Measurements from ENCODE around the gene DENND1A. TPM values are rescaled to one million over a fixed set of nuclear protein-coding genes. Genes with fewer than 3 reads are reported as not detected.

Gene DENND1A
- total and polyA plus RNA-seq, 2 experiments from 2014 or later = 13.1 to 28.7 TPM

GRCh38 chr9:123358181-123358905 is 571.6 kb downstream of the DENND1A start:
- peaks cover 59% of the 10 kb centered on the region for H3K4me1 ChIP-seq (ENCODE audit: insufficient read depth)
- peak overlapping the region; percentile 87 for H3K4me2 ChIP-seq
- H3K27me3 ChIP-seq (ENCODE audit: insufficient read depth) = no peaks in the 10 kb centered on the region
- DNase-seq (ENCODE audit: low spot score) = peak; percentile 66
- Mint-ChIP-seq H3K27ac (peak overlapping the region; percentile 72), H3K4me1 (peaks cover 65% of the 10 kb centered on the region), H3K27me3 (ENCODE audit: insufficient read depth, low read depth, poor library complexity) (peaks cover 36% of the 10 kb centered on the region), H3K9me3 (no peaks in the 10 kb centered on the region; the same call in 2 of the 3 replicates), H3K4me3 (peak overlapping the region; percentile 7; the same call in 1 of the 3 replicates), H3K36me3 (ENCODE audit: low read depth) (no peaks in the 10 kb centered on the region; the same call in 2 of the 3 replicates)
- 0 out of 2 replicates have a peak, but pooled peaks cover 12% of the 10 kb centered on the region for H3F3A ChIP-seq (replicated peaks; ENCODE audit: low read depth)
- no peak overlapping the region for H3K27ac ChIP-seq (ENCODE audit: low read depth)
- H3K4me3 ChIP-seq = peak overlapping the region; percentile 26; the same call in 1 of the 2 replicates
- ATAC-seq = peak; percentile 14
- H3K79me2 ChIP-seq (replicated peaks; ENCODE audit: insufficient read depth) = no peaks in the 10 kb centered on the region
- H3K9me2 ChIP-seq (ENCODE audit: insufficient read depth) = no peaks in the 10 kb centered on the region
- TF ChIP-seq ZNF331 (CRISPR knock-in tag; IDR thresholded peaks at IDR 0.05; ENCODE audit: low read depth) (no peak), NANOG (IDR thresholded peaks at IDR 0.05; ENCODE audit: borderline replicate concordance) (no peak), JUNB (IDR thresholded peaks at IDR 0.05; ENCODE audit: unreplicated experiment) (no peak), EZH2 (IDR thresholded peaks at IDR 0.05; ENCODE audit: low read depth, unreplicated experiment) (no peak), STAT1 (IDR thresholded peaks at IDR 0.05; ENCODE audit: unreplicated experiment) (no peak), EZH2phosphoT487 (IDR thresholded peaks at IDR 0.05; ENCODE audit: unreplicated experiment) (no peak), ETS1 (IDR thresholded peaks at IDR 0.05) (no peak), POLR2AphosphoS5 (IDR thresholded peaks at IDR 0.05; ENCODE audit: low read depth) (no peak), ZNF114 (CRISPR knock-in tag; IDR thresholded peaks at IDR 0.05) (no peak), CTCF (conservative IDR thresholded peaks at IDR 0.05; ENCODE audit: low read depth in 2 of 2) (no peak), CREB1 (CRISPR knock-in tag; IDR thresholded peaks at IDR 0.05; ENCODE audit: low read depth) (no peak)
- TF ChIP-seq, protein P1, sequence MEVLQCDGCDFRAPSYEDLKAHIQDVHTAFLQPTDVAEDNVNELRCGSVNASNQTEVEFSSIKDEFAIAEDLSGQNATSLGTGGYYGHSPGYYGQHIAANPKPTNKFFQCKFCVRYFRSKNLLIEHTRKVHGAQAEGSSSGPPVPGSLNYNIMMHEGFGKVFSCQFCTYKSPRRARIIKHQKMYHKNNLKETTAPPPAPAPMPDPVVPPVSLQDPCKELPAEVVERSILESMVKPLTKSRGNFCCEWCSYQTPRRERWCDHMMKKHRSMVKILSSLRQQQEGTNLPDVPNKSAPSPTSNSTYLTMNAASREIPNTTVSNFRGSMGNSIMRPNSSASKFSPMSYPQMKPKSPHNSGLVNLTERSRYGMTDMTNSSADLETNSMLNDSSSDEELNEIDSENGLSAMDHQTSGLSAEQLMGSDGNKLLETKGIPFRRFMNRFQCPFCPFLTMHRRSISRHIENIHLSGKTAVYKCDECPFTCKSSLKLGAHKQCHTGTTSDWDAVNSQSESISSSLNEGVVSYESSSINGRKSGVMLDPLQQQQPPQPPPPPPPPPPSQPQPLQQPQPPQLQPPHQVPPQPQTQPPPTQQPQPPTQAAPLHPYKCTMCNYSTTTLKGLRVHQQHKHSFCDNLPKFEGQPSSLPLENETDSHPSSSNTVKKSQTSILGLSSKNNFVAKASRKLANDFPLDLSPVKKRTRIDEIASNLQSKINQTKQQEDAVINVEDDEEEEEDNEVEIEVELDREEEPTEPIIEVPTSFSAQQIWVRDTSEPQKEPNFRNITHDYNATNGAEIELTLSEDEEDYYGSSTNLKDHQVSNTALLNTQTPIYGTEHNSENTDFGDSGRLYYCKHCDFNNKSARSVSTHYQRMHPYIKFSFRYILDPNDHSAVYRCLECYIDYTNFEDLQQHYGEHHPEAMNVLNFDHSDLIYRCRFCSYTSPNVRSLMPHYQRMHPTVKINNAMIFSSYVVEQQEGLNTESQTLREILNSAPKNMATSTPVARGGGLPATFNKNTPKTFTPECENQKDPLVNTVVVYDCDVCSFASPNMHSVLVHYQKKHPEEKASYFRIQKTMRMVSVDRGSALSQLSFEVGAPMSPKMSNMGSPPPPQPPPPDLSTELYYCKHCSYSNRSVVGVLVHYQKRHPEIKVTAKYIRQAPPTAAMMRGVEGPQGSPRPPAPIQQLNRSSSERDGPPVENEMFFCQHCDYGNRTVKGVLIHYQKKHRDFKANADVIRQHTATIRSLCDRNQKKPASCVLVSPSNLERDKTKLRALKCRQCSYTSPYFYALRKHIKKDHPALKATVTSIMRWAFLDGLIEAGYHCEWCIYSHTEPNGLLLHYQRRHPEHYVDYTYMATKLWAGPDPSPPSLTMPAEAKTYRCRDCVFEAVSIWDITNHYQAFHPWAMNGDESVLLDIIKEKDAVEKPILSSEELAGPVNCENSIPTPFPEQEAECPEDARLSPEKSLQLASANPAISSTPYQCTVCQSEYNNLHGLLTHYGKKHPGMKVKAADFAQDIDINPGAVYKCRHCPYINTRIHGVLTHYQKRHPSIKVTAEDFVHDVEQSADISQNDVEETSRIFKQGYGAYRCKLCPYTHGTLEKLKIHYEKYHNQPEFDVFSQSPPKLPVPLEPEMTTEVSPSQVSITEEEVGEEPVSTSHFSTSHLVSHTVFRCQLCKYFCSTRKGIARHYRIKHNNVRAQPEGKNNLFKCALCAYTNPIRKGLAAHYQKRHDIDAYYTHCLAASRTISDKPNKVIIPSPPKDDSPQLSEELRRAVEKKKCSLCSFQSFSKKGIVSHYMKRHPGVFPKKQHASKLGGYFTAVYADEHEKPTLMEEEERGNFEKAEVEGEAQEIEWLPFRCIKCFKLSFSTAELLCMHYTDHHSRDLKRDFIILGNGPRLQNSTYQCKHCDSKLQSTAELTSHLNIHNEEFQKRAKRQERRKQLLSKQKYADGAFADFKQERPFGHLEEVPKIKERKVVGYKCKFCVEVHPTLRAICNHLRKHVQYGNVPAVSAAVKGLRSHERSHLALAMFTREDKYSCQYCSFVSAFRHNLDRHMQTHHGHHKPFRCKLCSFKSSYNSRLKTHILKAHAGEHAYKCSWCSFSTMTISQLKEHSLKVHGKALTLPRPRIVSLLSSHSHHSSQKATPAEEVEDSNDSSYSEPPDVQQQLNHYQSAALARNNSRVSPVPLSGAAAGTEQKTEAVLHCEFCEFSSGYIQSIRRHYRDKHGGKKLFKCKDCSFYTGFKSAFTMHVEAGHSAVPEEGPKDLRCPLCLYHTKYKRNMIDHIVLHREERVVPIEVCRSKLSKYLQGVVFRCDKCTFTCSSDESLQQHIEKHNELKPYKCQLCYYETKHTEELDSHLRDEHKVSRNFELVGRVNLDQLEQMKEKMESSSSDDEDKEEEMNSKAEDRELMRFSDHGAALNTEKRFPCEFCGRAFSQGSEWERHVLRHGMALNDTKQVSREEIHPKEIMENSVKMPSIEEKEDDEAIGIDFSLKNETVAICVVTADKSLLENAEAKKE (CRISPR knock-in tag; IDR thresholded peaks at IDR 0.05) = no peak
- TF ChIP-seq, protein P2, sequence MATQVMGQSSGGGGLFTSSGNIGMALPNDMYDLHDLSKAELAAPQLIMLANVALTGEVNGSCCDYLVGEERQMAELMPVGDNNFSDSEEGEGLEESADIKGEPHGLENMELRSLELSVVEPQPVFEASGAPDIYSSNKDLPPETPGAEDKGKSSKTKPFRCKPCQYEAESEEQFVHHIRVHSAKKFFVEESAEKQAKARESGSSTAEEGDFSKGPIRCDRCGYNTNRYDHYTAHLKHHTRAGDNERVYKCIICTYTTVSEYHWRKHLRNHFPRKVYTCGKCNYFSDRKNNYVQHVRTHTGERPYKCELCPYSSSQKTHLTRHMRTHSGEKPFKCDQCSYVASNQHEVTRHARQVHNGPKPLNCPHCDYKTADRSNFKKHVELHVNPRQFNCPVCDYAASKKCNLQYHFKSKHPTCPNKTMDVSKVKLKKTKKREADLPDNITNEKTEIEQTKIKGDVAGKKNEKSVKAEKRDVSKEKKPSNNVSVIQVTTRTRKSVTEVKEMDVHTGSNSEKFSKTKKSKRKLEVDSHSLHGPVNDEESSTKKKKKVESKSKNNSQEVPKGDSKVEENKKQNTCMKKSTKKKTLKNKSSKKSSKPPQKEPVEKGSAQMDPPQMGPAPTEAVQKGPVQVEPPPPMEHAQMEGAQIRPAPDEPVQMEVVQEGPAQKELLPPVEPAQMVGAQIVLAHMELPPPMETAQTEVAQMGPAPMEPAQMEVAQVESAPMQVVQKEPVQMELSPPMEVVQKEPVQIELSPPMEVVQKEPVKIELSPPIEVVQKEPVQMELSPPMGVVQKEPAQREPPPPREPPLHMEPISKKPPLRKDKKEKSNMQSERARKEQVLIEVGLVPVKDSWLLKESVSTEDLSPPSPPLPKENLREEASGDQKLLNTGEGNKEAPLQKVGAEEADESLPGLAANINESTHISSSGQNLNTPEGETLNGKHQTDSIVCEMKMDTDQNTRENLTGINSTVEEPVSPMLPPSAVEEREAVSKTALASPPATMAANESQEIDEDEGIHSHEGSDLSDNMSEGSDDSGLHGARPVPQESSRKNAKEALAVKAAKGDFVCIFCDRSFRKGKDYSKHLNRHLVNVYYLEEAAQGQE (IDR thresholded peaks at IDR 0.05; ENCODE audit: unreplicated experiment) = no peak
- no peaks in the 10 kb centered on the region for H3K36me3 ChIP-seq (ENCODE audit: insufficient read depth)
- H2AFZ ChIP-seq = no peak overlapping the region
- H4K20me1 ChIP-seq (replicated peaks; ENCODE audit: insufficient read depth) = no peaks in the 10 kb centered on the region
